CD14-positive monocyte (primary cell): ENCODE data around the gene TJP3. TPM values are rescaled to one million over a fixed set of nuclear protein-coding genes. Genes with fewer than 3 reads are reported as not detected.
A peak's percentile ranks its signal among the peaks of the same experiment; 100 is the strongest.
"Not testable (repeated sequence)": the region's sequence is repeated elsewhere in the genome, so short reads cannot be mapped to it uniquely, and the experiment has no call there.

Experiments
- DNase-seq, 3 donors: peaks; one replicate each; pipeline ENCODE4 v3.0.0-alpha.2; 2011 to 2022
- H2AFZ ChIP-seq: 2 replicates; pipeline ENCODE4 v1.6.0; 2012; ENCODE audit warnings: mild to moderate bottlenecking, low read depth, low read length, inconsistent platforms; ENCODE audit not compliant: insufficient read depth, poor library complexity, severe bottlenecking
- H3K27ac ChIP-seq, 2 donors: 1 replicate in 1 of 2; 2 replicates in 1 of 2; pipeline ENCODE4 v1.5.1; 2012 to 2013; ENCODE audit warnings: low read length in 2 of 2, control low read depth in 1 of 2, inconsistent platforms in 1 of 2, low read depth in 1 of 2, mild to moderate bottlenecking in 1 of 2
- H3K27me3 ChIP-seq, 2 donors: one replicate each; pipeline versions ENCODE4 v1.6.0 to v1.6.1; 2011 to 2013; ENCODE audit warnings: low read length in 2 of 2; ENCODE audit not compliant: control insufficient read depth in 2 of 2, insufficient read depth in 2 of 2
- H3K36me3 ChIP-seq, 2 donors: replicated peaks in 1 of 2; 1 replicate in 1 of 2; 2 replicates in 1 of 2; pipeline versions ENCODE4 v1.5.1 to v1.6.1; 2012 to 2013; ENCODE audit warnings: low read length in 2 of 2, control low read depth in 1 of 2, inconsistent platforms in 1 of 2, mild to moderate bottlenecking in 1 of 2; ENCODE audit not compliant: insufficient read depth in 2 of 2, control insufficient read depth in 1 of 2
- H3K4me1 ChIP-seq, 2 donors: 1 replicate in 1 of 2; 2 replicates in 1 of 2; pipeline versions ENCODE4 v1.5.1 to v1.6.1; 2012 to 2013; ENCODE audit warnings: low read length in 2 of 2, control low read depth in 1 of 2, inconsistent platforms in 1 of 2, mild to moderate bottlenecking in 1 of 2, moderate library complexity in 1 of 2; ENCODE audit not compliant: insufficient read depth in 2 of 2, control insufficient read depth in 1 of 2
- H3K4me2 ChIP-seq: replicated peaks from 2 replicates; pipeline ENCODE3; 2012; ENCODE audit warnings: low read length, moderate library complexity, mild to moderate bottlenecking; ENCODE audit not compliant: poor library complexity, severe bottlenecking; ENCODE audit errors: extremely low read depth
- H3K4me3 ChIP-seq, 3 experiments: fragments of 200-600 bp in 1 of 3; sonication (generic) in 1 of 3; replicated peaks in 1 of 3; 1 replicate in 2 of 3; 2 replicates in 1 of 3; pipeline ENCODE4 v1.5.1; 2011 to 2013; ENCODE audit warnings: low read length in 3 of 3, mild to moderate bottlenecking in 3 of 3, control low read depth in 2 of 3, low read depth in 2 of 3, inconsistent platforms in 1 of 3, moderate library complexity in 1 of 3
- H3K79me2 ChIP-seq: 2 replicates; pipeline ENCODE4 v1.6.0; 2012; ENCODE audit warnings: mild to moderate bottlenecking, control low read depth, inconsistent platforms, low read length, moderate library complexity; ENCODE audit not compliant: insufficient read depth
- H3K9ac ChIP-seq: 2 replicates; pipeline ENCODE4 v1.6.0; 2017; ENCODE audit warnings: low read length, mild to moderate bottlenecking; ENCODE audit not compliant: insufficient read depth, poor library complexity, severe bottlenecking
- H3K9me3 ChIP-seq, 2 donors: replicated peaks in 1 of 2; 1 replicate in 1 of 2; 2 replicates in 1 of 2; pipeline versions ENCODE4 v1.5.1 to v1.6.1; 2012 to 2013; ENCODE audit warnings: low read length in 2 of 2, control low read depth in 1 of 2; ENCODE audit not compliant: control insufficient read depth in 1 of 2, insufficient read depth in 1 of 2
- H4K20me1 ChIP-seq: 2 replicates; pipeline ENCODE4 v1.6.0; 2012; ENCODE audit warnings: mild to moderate bottlenecking, low read length, control low read depth, moderate library complexity; ENCODE audit not compliant: insufficient read depth
- H3K27ac Mint-ChIP-seq, 7 donors: one replicate each; pipeline ENCODE4 v1.8.0; 2020; ENCODE audit warnings: mild to moderate bottlenecking in 7 of 7, mixed read lengths in 7 of 7, moderate library complexity in 6 of 7, inconsistent platforms in 2 of 7
- H3K27me3 Mint-ChIP-seq, 3 donors: one replicate each; pipeline ENCODE4 v1.8.0; 2021 to 2022; ENCODE audit warnings: low read depth in 3 of 3, mild to moderate bottlenecking in 3 of 3, mixed read lengths in 3 of 3, moderate library complexity in 3 of 3, inconsistent platforms in 1 of 3
- H3K36me3 Mint-ChIP-seq, 2 donors: one replicate each; pipeline ENCODE4 v1.8.0; 2020; ENCODE audit warnings: mixed read lengths in 2 of 2, inconsistent platforms in 1 of 2, mild to moderate bottlenecking in 1 of 2
- H3K4me1 Mint-ChIP-seq: one replicate; pipeline ENCODE4 v1.8.0; 2020; ENCODE audit warnings: mild to moderate bottlenecking, mixed read lengths
- H3K4me3 Mint-ChIP-seq, 2 donors: one replicate each; pipeline ENCODE4 v1.8.0; 2020; ENCODE audit warnings: mild to moderate bottlenecking in 2 of 2, mixed read lengths in 2 of 2, moderate library complexity in 1 of 2
- H3K9me3 Mint-ChIP-seq, 7 donors: one replicate each; pipeline ENCODE4 v1.8.0; 2020 to 2022; ENCODE audit warnings: mixed read lengths in 7 of 7, mild to moderate bottlenecking in 6 of 7, moderate library complexity in 6 of 7, inconsistent platforms in 2 of 7
- CTCF ChIP-seq: fragments of 200-600 bp; IDR thresholded peaks from one replicate; pipeline ENCODE4 v1.8.0; 2022; ENCODE audit warnings: antibody characterized with exemption, mild to moderate bottlenecking
- WGBS: methylation state at CpG from one replicate; pipeline ENCODE4 v1.1.5; 2013; ENCODE audit warnings: missing lambda C conversion rate; ENCODE audit not compliant: insufficient coverage; 5-methylcytosine and 5-hydroxymethylcytosine counted together
- intact Hi-C, 2 donors: fragments of 100-400 bp; cut with micrococcal nuclease; formaldehyde crosslinking; loops; one replicate each; pipeline versions ENCODE4 v1.15.0 to v1.15.1; 2023
- polyA plus RNA-seq, 3 donors: library from polyadenylated mRNA; depleted of rRNA in 1 of 3; unstranded in 2 of 3; stranded (reverse) in 1 of 3; fragments of 300-500 nt in 2 of 3; fragments of >200 nt in 1 of 3; fragmentation: Illumina TruSeq in 2 of 3; gene quantifications; 1 replicate in 2 of 3; 2 replicates in 1 of 3; pipeline ENCODE4 v1.2.3, GENCODE V29; 2012 to 2021

Gene TJP3
- polyA plus RNA-seq, 3 donors, result 0.01 TPM; not detected in 2

DNA sequence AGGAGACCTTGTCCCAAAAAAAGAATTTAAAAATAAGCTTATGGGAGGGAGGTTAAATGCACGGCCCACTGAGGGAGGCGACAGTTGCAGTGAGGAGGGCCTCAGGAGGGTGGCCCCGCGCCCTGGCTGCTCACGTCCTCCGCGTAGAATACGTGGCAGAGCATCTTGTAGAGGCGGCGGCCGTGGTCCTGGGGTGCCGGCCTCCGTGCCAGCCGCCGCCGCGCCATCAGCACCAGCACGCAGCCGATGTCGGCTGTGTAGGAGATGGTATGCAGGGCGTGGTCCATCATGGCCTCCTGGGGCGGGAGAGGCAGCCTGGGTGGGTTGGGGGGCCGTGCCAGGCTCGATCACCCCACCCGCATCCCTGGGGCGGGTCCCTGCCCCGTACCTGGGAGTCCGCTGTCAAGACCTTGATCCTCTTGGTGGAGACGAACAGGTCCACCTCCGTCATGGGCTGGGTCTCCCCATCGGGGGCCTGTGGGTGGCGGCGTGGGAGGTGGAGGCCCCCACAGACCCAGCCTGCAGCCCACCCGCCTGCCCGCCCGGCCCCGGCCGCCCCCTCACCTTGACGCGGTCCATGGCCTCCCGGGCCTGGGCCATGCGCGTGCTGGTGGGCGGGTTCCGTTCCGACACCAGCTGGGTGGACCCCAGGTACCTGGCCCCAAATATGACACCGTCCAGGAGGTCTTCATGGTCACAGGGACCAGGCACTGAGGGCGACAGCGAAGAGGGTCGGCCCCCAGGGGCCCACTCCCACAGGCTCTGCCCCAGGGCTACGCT is 45.6 kb downstream of the TJP3 start:
- DNase-seq, result no peak
- no peaks in the 10 kb centered on the region for H3K27me3 ChIP-seq
- Mint-ChIP-seq H3K4me3 (no peak overlapping the region), H3K9me3 (peaks cover 0 to 5% (median 3%) of the 10 kb centered on the region in 7 donors), H3K36me3 (peaks cover 22 to 42% of the 10 kb centered on the region in 2 donors), H3K27me3 (peaks cover 0 to 2% (median 0%) of the 10 kb centered on the region in 3 donors), H3K27ac (no peak overlapping the region), H3K4me1 (no peaks in the 10 kb centered on the region)
- no peak overlapping the region for H3K9ac ChIP-seq
- H4K20me1 ChIP-seq, result no peaks in the 10 kb centered on the region
- TF ChIP-seq CTCF, result no peak
- H3K79me2 ChIP-seq, result no peaks in the 10 kb centered on the region
- H2AFZ ChIP-seq, result no peak overlapping the region
- intact Hi-C loops, result no loop called here
- H3K27ac ChIP-seq, result no peak overlapping the region
- H3K4me3 ChIP-seq, result no peak overlapping the region
- 96% methylated on average over 43 of the region's 51 CpGs for WGBS
- no peaks in the 10 kb centered on the region for H3K4me1 ChIP-seq
- H3K4me2 ChIP-seq, result no peak overlapping the region
- peaks cover 0 to 3% of the 10 kb centered on the region in 2 donors for H3K9me3 ChIP-seq
- H3K36me3 ChIP-seq, result peaks cover 18 to 30% of the 10 kb centered on the region in 2 donors

DNA sequence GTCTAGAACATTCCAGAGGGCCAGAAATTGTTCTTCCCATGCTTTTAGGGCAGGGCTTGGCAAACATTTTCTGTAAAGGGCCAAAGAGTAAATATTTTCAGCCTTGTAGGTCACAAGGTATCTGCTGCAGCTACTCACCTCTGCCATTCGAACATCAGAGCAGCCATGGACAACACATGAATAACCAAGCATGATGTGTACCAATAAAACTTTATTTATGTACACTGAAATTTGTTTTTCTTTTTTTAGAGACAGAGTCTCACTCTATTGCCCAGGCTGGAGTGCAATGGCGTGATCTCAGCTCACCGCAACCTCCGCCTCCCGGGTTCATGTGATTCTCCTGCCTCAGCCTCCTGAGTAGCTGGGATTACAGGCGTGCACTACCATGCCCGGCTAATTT is 49.5 kb downstream of the TJP3 start:
- peaks cover 11% of the 10 kb centered on the region for H3K4me1 Mint-ChIP-seq
- H3K27me3 Mint-ChIP-seq, result not testable (repeated sequence)

DNA sequence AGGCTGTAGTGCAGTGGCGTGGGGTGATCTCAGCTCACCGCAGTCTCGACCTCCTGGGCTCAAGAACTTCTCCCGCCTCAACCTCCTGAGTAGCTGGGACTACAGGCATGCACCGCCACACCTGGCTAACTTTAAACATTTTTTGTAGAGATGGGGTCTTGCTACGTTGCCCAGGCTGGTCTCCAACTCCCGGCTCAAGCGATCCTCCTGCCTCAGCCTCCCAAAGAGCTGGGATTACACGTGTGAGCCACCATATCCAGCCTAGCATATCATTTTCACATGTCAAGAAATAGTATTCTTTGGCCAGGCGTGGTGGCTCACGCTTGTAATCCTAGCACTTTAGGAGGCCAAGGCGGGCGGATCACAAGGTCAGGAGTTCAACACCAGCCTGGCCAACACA is 50.1 kb downstream of the TJP3 start:
- H3K4me3 ChIP-seq, H3K4me2 ChIP-seq, H3K9me3 Mint-ChIP-seq, H3K4me3 Mint-ChIP-seq, intact Hi-C loops, H3K9me3 ChIP-seq, H3K27ac ChIP-seq, H2AFZ ChIP-seq, H3K9ac ChIP-seq, H4K20me1 ChIP-seq, H3K79me2 ChIP-seq, H3K27me3 Mint-ChIP-seq, H3K27me3 ChIP-seq, DNase-seq: not testable (repeated sequence)
- peaks cover 17 to 19% of the 10 kb centered on the region in 2 donors for H3K4me1 ChIP-seq
- H3K4me1 Mint-ChIP-seq, result peaks cover 16% of the 10 kb centered on the region
- 95% methylated on average over 6 of the region's 13 CpGs for WGBS
- H3K27ac Mint-ChIP-seq, result peak overlapping the region in 2 of 7 donors; percentile 33 to 48
- H3K36me3 ChIP-seq, result peaks cover 6 to 12% of the 10 kb centered on the region in 2 donors
- H3K36me3 Mint-ChIP-seq, result peaks cover 7 to 30% of the 10 kb centered on the region in 2 donors

More for the DNA sequence above, 49.5 kb downstream of the TJP3 start:
- DNase-seq, H2AFZ ChIP-seq, H3K4me3 Mint-ChIP-seq, H3K27ac ChIP-seq, H3K27ac Mint-ChIP-seq, H3K4me3 ChIP-seq, H3K9me3 Mint-ChIP-seq, intact Hi-C loops, H3K9me3 ChIP-seq, H3K79me2 ChIP-seq, H3K9ac ChIP-seq, H4K20me1 ChIP-seq, H3K4me2 ChIP-seq, H3K27me3 ChIP-seq: not testable (repeated sequence)
- peaks cover 8 to 14% of the 10 kb centered on the region in 2 donors for H3K36me3 ChIP-seq
- 98% methylated on average over 6 of the region's 7 CpGs for WGBS
- H3K36me3 Mint-ChIP-seq, result peaks cover 10 to 30% of the 10 kb centered on the region in 2 donors
- peaks cover 13 to 16% of the 10 kb centered on the region in 2 donors for H3K4me1 ChIP-seq
